ENCODE data around the gene KRTAP5-10. TPM values are rescaled to one million over a fixed set of nuclear protein-coding genes. Genes with fewer than 3 reads are reported as not detected.

The KRTAP5-10 gene
- total and polyA plus RNA-seq, 2 of the 8 experiments (the other 6 are each of a cell fraction or from before 2014, with no cell fraction given): 0.12 TPM; not detected in 1

DNA sequence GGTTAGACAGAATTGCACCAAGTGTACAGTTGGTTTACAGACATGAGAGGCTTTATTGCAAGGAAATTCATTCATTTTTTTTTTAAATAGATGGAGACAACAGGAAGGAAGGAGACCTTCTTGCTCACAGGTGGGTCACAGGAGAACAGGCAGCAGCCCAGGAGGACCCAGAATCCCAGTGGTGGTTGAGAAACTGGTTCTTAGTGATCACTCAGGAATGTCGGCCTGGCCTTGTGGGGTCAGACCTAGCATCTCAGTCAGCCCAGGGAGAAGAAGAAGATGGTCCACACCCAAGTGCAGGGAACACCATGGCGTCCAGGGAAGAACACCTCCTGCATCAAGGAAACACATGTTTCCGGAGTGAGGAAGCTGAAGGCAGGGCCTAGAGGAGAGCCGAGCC lies 16.5 kb downstream of the KRTAP5-10 start:
- no peak for TF ChIP-seq CBX5 (IDR thresholded peaks at IDR 0.05; ENCODE audit: low read depth, low read length)
- no peak for TF ChIP-seq ZNF274 (IDR thresholded peaks at IDR 0.05; ENCODE audit: borderline replicate concordance, extremely low read depth, low read length)
- TF ChIP-seq SP1 (IDR thresholded peaks at IDR 0.05; ENCODE audit: low read depth, low read length): no peak
- no peak for TF ChIP-seq JUND (IDR thresholded peaks at IDR 0.05; ENCODE audit: low read length)
- no peak for TF ChIP-seq MAFK (IDR thresholded peaks at IDR 0.05; ENCODE audit: low read depth, low read length)
- TF ChIP-seq TCF12 (IDR thresholded peaks at IDR 0.05; ENCODE audit: low read depth, low read length): no peak
- no peak for TF ChIP-seq JUN (IDR thresholded peaks at IDR 0.05; ENCODE audit: low read depth, low read length)
- no peak for TF ChIP-seq CTBP2 (IDR thresholded peaks at IDR 0.05; ENCODE audit: borderline replicate concordance, insufficient read depth, insufficient read length, low read length)
- TF ChIP-seq POU5F1 (IDR thresholded peaks at IDR 0.05; ENCODE audit: low read depth, low read length): no peak
- TF ChIP-seq RBBP5 (IDR thresholded peaks at IDR 0.05; ENCODE audit: borderline replicate concordance, low read depth, low read length): no peak
- H3K9me3 ChIP-seq (ENCODE audit: insufficient read depth in 2 of 2, low read depth in 1 of 2, low read length in 1 of 2): no peaks in the 10 kb centered on the region
- no peak overlapping the region; the same call in 1 of the 2 replicates for H4K8ac ChIP-seq (ENCODE audit: extremely low read depth, insufficient read depth, low read length)
- H4K20me1 ChIP-seq (replicated peaks in 1 of 2; ENCODE audit: control insufficient read depth in 1 of 2, insufficient read depth in 2 of 2, low read length in 2 of 2): peaks cover 0 to 5% of the 10 kb centered on the region in 2 experiments
- H4K91ac ChIP-seq (replicated peaks; ENCODE audit: insufficient read length, low read length): no peak overlapping the region
- peaks cover 0 to 5% (median 1%) of the 10 kb centered on the region in 4 experiments; a peak in 2 of 7 replicates for H3K27me3 ChIP-seq (replicated peaks in 1 of 4; ENCODE audit: control insufficient read depth in 3 of 4, extremely low read depth in 1 of 4, insufficient read depth in 3 of 4, low read length in 3 of 4)
- WGBS, 2 experiments (ENCODE audit: extremely low coverage in 1 of 2, insufficient coverage in 1 of 2, insufficient read length in 1 of 2, insufficient replicate concordance in 2 of 2, low coverage in 1 of 2, low lambda C conversion rate in 2 of 2, missing lambda C conversion rate in 1 of 2): 87% methylated on average over 4 of the region's 4 CpGs; no CpG with 5 or more reads in 1 of the 2 experiments
- no peak overlapping the region for H2BK5ac ChIP-seq (ENCODE audit: low read depth, low read length)
- H2BK20ac ChIP-seq (ENCODE audit: low read length): no peak overlapping the region; the same call in 1 of the 2 replicates
- no peak overlapping the region for H3K27ac ChIP-seq (ENCODE audit: low read depth, low read length)
- H3K56ac ChIP-seq (replicated peaks; ENCODE audit: insufficient read length, low read depth, low read length): no peak overlapping the region
- no peak overlapping the region for H3K14ac ChIP-seq (ENCODE audit: insufficient read length)
- H2AFZ ChIP-seq (ENCODE audit: low read length): no peak overlapping the region
- H3K4me2 ChIP-seq (ENCODE audit: insufficient read depth in 1 of 2, low read depth in 2 of 2, low read length in 2 of 2): no peak overlapping the region
- no peaks in the 10 kb centered on the region for H3K79me1 ChIP-seq (ENCODE audit: low read depth, low read length)
- no peak overlapping the region for H3K4ac ChIP-seq (replicated peaks; ENCODE audit: insufficient read length, low read depth, low read length)
- H2BK15ac ChIP-seq (ENCODE audit: low read length): no peak overlapping the region
- FAIRE-seq (no peak), DNase-seq (ENCODE audit: low read depth in 1 of 2, low spot score in 2 of 2) (no peak)
- no peaks in the 10 kb centered on the region for H3K36me3 ChIP-seq (ENCODE audit: control insufficient read depth in 2 of 4, insufficient read depth in 4 of 4, low read length in 3 of 4)
- H2BK12ac ChIP-seq (ENCODE audit: low read depth, low read length): no peak overlapping the region
- peaks cover 5% of the 10 kb centered on the region; the same call in 1 of the 2 replicates for H3K23me2 ChIP-seq (ENCODE audit: low read depth, low read length)
- H2BK120ac ChIP-seq (replicated peaks; ENCODE audit: low read depth, low read length): no peak overlapping the region
- H3K18ac ChIP-seq (ENCODE audit: extremely low read depth, low read length): no peak overlapping the region
- no peak overlapping the region for H3K9ac ChIP-seq (replicated peaks in 1 of 4; ENCODE audit: extremely low read depth in 1 of 4, low read depth in 3 of 4, low read length in 3 of 4)
- CTCF ChIA-PET (ENCODE audit: partially characterized antibody): interaction anchor here (1.1 to 2.5 kb wide), 4 partner anchors 10 to 135 kb away, joined by 3 to 11 read pairs (median 4); partner anchors contain the start of gene KRTAP5-10
- no peak overlapping the region for H2AK5ac ChIP-seq (ENCODE audit: low read depth, low read length)
- POLR2A ChIA-PET (ENCODE audit: partially characterized antibody): no interaction called here
- H3K4me1 ChIP-seq (replicated peaks in 1 of 4; ENCODE audit: control insufficient read depth in 3 of 4, insufficient read depth in 4 of 4, low read length in 3 of 4): peaks cover 0 to 3% (median 3%) of the 10 kb centered on the region in 4 experiments; a peak in 4 of 7 replicates
- H3K23ac ChIP-seq (ENCODE audit: insufficient read length): no peak overlapping the region
- H3K4me3 ChIP-seq (ENCODE audit: extremely low read depth in 1 of 4, insufficient read depth in 2 of 4, low read depth in 3 of 4, low read length in 4 of 4): no peak overlapping the region
- no peaks in the 10 kb centered on the region; a peak in 1 of 4 replicates for H3K79me2 ChIP-seq (ENCODE audit: control insufficient read depth in 1 of 2, insufficient read depth in 2 of 2, low read length in 2 of 2)
- H4K5ac ChIP-seq (ENCODE audit: insufficient read length, low read depth, low read length): no peak overlapping the region
